ENCODE data around the gene AKAP3. TPM values are rescaled to one million over a fixed set of nuclear protein-coding genes. Genes with fewer than 3 reads are reported as not detected.
A peak's percentile ranks its signal among the peaks of the same experiment; 100 is the strongest.

AKAP3 gene
- total and polyA plus RNA-seq, 8 donors: 0.87 to 3.9 (median 2.3) TPM

GRCh38 chr12:4665236-4665635 is 16.4 kb upstream of the AKAP3 start:
- DNase-seq (no peak), FAIRE-seq (no peak), ATAC-seq (no peak)
- TF ChIP-seq CTCF (IDR thresholded peaks at IDR 0.05): no peak
- no peak overlapping the region for H3K27ac ChIP-seq
- no peak overlapping the region for H3K4me3 ChIP-seq
- H3K27me3 ChIP-seq: no peaks in the 10 kb centered on the region
- 96 to 98% methylated on average over 3 of the region's 3 CpGs for WGBS, 2 donors
- no peaks in the 10 kb centered on the region for H3K4me1 ChIP-seq
- H3K36me3 ChIP-seq: peaks cover 7 to 57% (median 27%) of the 10 kb centered on the region in 3 donors
- intact Hi-C loops (cut with DNase I): no loop called here
- H3K9me3 ChIP-seq: no peaks in the 10 kb centered on the region

- FAIRE-seq (no peak), DNase-seq (no peak), ATAC-seq (no peak)
- WGBS, 2 donors: 53 to 84% methylated on average over 3 of the region's 3 CpGs
- no peaks in the 10 kb centered on the region for H3K9me3 ChIP-seq
- H3K27me3 ChIP-seq: no peaks in the 10 kb centered on the region
- no peak overlapping the region for H3K4me3 ChIP-seq
- peaks cover 13 to 57% (median 28%) of the 10 kb centered on the region in 3 donors for H3K36me3 ChIP-seq
- no peaks in the 10 kb centered on the region for H3K4me1 ChIP-seq
- intact Hi-C loops (cut with DNase I): no loop called here
- H3K27ac ChIP-seq: no peak overlapping the region
- TF ChIP-seq CTCF (IDR thresholded peaks at IDR 0.05): no peak
These were observed 15.2 kb upstream of the AKAP3 start for GRCh38 chr12:4663971-4664505.

GRCh38 chr12:4653691-4654090 is 4.8 kb upstream of the AKAP3 start:
- Histone ChIP-seq H3K36me3 (peaks cover 0 to 15% (median 0%) of the 10 kb centered on the region in 3 donors), H3K27me3 (no peaks in the 10 kb centered on the region), H3K9me3 (no peaks in the 10 kb centered on the region), H3K4me3 (no peak overlapping the region), H3K4me1 (peaks cover 6 to 14% (median 9%) of the 10 kb centered on the region in 3 donors), H3K27ac (no peak overlapping the region)
- 68 to 73% methylated on average over 2 of the region's 2 CpGs for WGBS, 2 donors
- ATAC-seq (no peak), FAIRE-seq (no peak), DNase-seq (no peak)
- intact Hi-C loops (cut with DNase I): no loop called here
- TF ChIP-seq CTCF (IDR thresholded peaks at IDR 0.05): no peak

GRCh38 chr12:4653257-4653656 is 4.4 kb upstream of the AKAP3 start:
- ATAC-seq (no peak), FAIRE-seq (no peak), DNase-seq (no peak)
- H3K4me1 ChIP-seq: peaks cover 6 to 14% (median 9%) of the 10 kb centered on the region in 3 donors
- no peak overlapping the region for H3K4me3 ChIP-seq
- TF ChIP-seq CTCF (IDR thresholded peaks at IDR 0.05): no peak
- intact Hi-C loops (cut with DNase I): no loop called here
- no peaks in the 10 kb centered on the region for H3K9me3 ChIP-seq
- H3K27ac ChIP-seq: no peak overlapping the region
- H3K36me3 ChIP-seq: peaks cover 0 to 12% (median 0%) of the 10 kb centered on the region in 3 donors
- H3K27me3 ChIP-seq: no peaks in the 10 kb centered on the region

DNA sequence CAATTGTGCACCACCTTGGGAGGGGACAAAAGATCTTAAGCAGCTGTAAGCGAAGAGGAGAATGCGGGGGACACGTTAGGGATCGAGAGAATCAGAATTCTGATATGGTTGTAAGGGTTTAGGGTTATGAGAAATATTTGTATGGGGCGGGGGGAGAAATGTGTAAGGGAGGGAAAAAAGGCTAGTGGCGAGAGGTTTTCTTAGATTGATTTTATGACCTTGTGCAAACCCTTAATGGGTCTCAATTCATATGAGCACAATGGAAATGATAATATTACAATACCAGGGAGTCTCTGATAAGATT is 459 bp upstream of the AKAP3 start:
- DNase-seq: no peak
- no peak for ATAC-seq
- Histone ChIP-seq H3K4me1 (peaks cover 6 to 25% (median 9%) of the 10 kb centered on the region in 3 donors), H3K9me3 (no peaks in the 10 kb centered on the region), H3K36me3 (no peaks in the 10 kb centered on the region), H3K27ac (peak overlapping the region; percentile 62 to 81 (median 77)), H3K4me3 (peak overlapping the region; percentile 47 to 87 (median 76)), H3K27me3 (no peaks in the 10 kb centered on the region)
- intact Hi-C loops (cut with DNase I): no loop called here
- FAIRE-seq: no peak
- WGBS, 2 donors: 0% methylated on average over 6 of the region's 6 CpGs
- TF ChIP-seq CTCF (IDR thresholded peaks at IDR 0.05): no peak
